WTC11 (cell line): ENCODE data around the gene C4BPB.
A peak's percentile ranks its signal among the peaks of the same experiment; 100 is the strongest.

Source experiments
- CBFB ChIP-seq: sonication (generic); formaldehyde crosslinking; IDR thresholded peaks from 2 replicates; pipeline ENCODE4 v1.8.1; 2022; ENCODE audit warnings: mild to moderate bottlenecking, low read depth, missing genetic modification reagents
- CTCF ChIP-seq: fragments of 200-600 bp; IDR thresholded peaks from 2 replicates; pipeline ENCODE4 v1.8.0; 2022; ENCODE audit warnings: antibody characterized with exemption
- MAX ChIP-seq: sonication (generic); formaldehyde crosslinking; IDR thresholded peaks from 2 replicates; pipeline ENCODE4 v1.8.0; 2022; ENCODE audit warnings: mild to moderate bottlenecking, missing genetic modification reagents
- NR1H2 ChIP-seq: sonication (generic); formaldehyde crosslinking; IDR thresholded peaks from 2 replicates; pipeline ENCODE4 v1.9.0; 2021; ENCODE audit warnings: mild to moderate bottlenecking, moderate library complexity, missing genetic modification reagents
- TEAD4 ChIP-seq: sonication (generic); formaldehyde crosslinking; IDR thresholded peaks from 2 replicates; pipeline ENCODE4 v1.8.0; 2022; ENCODE audit warnings: mild to moderate bottlenecking, missing genetic modification reagents
- TP53 ChIP-seq: sonication (generic); formaldehyde crosslinking; IDR thresholded peaks from 2 replicates; pipeline ENCODE4 v1.8.1; 2023; ENCODE audit warnings: mild to moderate bottlenecking, missing genetic modification reagents
- USF2 ChIP-seq: sonication (generic); formaldehyde crosslinking; IDR thresholded peaks from 2 replicates; pipeline ENCODE4 v1.8.1; 2023; ENCODE audit warnings: mild to moderate bottlenecking, missing genetic modification reagents, moderate library complexity
- ZNF121 ChIP-seq: sonication (generic); formaldehyde crosslinking; IDR thresholded peaks from 2 replicates; pipeline ENCODE4 v1.8.0; 2023; ENCODE audit warnings: missing genetic modification reagents
- ZNF138 ChIP-seq: sonication (generic); formaldehyde crosslinking; conservative IDR thresholded peaks from 2 replicates; pipeline ENCODE4 v1.8.1; 2022; ENCODE audit warnings: mild to moderate bottlenecking, moderate library complexity, missing genetic modification reagents
- TF ChIP-seq, protein P1 (sequence below): fragments of 250-450 bp; sonication (Bioruptor Pico); IDR thresholded peaks from 2 replicates; pipeline ENCODE4 v1.9.0; 2021; ENCODE audit warnings: moderate library complexity, mild to moderate bottlenecking, inconsistent platforms, borderline replicate concordance

DNA sequence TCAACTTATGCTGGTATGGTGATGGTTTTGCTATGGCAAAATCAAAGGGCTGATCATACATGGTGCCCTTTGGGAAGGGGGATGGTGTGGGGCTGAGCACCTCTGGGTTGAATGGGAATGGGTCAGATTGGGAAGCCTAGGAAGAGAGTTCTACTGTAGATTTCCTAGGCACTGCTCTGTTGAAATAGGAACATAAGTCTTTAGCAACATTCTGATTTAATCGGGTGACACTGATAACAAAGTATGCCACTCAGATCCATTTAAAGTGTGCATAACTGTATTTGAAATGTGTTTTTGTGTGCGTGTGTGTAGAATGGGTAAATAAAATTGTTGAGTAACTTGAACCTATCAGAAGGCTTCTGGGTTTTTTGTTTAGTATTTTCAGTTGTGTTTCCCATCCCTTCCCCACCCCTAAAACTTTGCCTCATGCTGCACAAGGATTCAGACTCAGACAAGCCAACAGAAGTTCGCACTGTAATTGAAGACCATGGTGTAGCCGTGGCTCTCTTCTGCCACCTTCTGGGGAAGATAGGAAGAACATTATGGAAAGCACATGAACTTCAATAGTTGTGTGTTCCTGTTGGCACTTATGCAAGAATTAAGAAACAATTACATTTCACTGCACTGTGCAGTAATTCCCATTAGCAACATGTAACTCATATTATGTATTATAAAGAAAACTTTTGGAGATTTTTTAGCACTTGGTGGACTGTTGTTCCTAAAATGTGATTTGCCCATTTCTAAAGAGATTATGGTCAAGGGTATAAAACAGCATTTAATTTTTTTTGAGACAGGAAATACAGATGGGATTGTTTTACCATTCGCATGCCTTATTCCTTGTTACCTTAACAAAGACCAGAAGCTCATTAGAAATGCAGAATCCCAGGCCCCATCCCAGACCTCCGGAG, 10.9 kb upstream of the C4BPB start:
- no peak for TF ChIP-seq TEAD4 (CRISPR knock-in tag)
- no peak for TF ChIP-seq CBFB (CRISPR knock-in tag)
- TF ChIP-seq, protein P1, sequence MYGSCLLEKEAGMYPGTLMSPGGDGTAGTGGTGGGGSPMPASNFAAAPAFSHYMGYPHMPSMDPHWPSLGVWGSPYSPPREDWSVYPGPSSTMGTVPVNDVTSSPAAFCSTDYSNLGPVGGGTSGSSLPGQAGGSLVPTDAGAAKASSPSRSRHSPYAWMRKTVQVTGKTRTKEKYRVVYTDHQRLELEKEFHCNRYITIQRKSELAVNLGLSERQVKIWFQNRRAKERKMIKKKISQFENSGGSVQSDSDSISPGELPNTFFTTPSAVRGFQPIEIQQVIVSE (CRISPR knock-in tag) = no peak
- no peak for TF ChIP-seq ZNF138 (CRISPR knock-in tag)
- no peak for TF ChIP-seq NR1H2
- TF ChIP-seq TP53 = no peak
- TF ChIP-seq MAX (CRISPR knock-in tag) = no peak
- TF ChIP-seq ZNF121 (CRISPR knock-in tag) = no peak
- TF ChIP-seq USF2 = no peak
- TF ChIP-seq CTCF = peak; percentile 74
